Testis (tissue), 2 donors: ENCODE data around the gene FCHSD2.
"Not testable (repeated sequence)": the region's sequence is repeated elsewhere in the genome, so short reads cannot be mapped to it uniquely, and the experiment has no call there.

Experiments
- POLR2A ChIP-seq: fragments of 450-650 bp; IDR thresholded peaks from one replicate; pipeline ENCODE4 v1.6.1; 2017; ENCODE audit warnings: antibody characterized with exemption, mild to moderate bottlenecking, moderate library complexity
- TF ChIP-seq, protein P1 (sequence below), 3 experiments: fragments of 450-650 bp in 2 of 3; fragments of 200-600 bp in 1 of 3; sonication (generic) in 1 of 3; IDR thresholded peaks; one replicate each; pipeline ENCODE4 v1.5.1; 2016 to 2019; ENCODE audit warnings: antibody characterized with exemption in 3 of 3, mild to moderate bottlenecking in 2 of 3, moderate library complexity in 1 of 3

DNA sequence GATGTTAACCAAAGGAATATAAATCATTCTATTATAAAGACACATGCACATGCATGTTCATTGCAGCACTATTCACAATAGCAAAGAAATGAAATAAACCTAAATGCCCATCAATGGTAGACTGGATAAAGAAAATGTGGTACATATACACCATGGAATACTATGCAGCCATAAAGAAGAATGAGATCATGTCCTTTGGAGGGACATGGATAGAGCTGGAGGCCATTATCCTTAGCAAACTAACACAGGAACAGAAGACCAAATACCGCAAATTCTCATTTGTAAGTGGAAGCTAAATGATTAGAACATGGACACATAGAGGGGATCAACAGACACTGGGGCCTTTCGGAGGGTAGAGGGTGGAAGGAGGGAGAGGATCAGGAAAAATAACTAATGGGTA lies 283.9 kb downstream of the FCHSD2 start:
- TF ChIP-seq POLR2A: not testable (repeated sequence)
- TF ChIP-seq, protein P1, sequence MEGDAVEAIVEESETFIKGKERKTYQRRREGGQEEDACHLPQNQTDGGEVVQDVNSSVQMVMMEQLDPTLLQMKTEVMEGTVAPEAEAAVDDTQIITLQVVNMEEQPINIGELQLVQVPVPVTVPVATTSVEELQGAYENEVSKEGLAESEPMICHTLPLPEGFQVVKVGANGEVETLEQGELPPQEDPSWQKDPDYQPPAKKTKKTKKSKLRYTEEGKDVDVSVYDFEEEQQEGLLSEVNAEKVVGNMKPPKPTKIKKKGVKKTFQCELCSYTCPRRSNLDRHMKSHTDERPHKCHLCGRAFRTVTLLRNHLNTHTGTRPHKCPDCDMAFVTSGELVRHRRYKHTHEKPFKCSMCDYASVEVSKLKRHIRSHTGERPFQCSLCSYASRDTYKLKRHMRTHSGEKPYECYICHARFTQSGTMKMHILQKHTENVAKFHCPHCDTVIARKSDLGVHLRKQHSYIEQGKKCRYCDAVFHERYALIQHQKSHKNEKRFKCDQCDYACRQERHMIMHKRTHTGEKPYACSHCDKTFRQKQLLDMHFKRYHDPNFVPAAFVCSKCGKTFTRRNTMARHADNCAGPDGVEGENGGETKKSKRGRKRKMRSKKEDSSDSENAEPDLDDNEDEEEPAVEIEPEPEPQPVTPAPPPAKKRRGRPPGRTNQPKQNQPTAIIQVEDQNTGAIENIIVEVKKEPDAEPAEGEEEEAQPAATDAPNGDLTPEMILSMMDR (IDR thresholded peaks at IDR 0.05): not testable (repeated sequence)
